Tibial nerve (tissue), 4 donors: Measurements from ENCODE around the gene PTPRD. TPM values are rescaled to one million over a fixed set of nuclear protein-coding genes. Genes with fewer than 3 reads are reported as not detected.

Experiments used
- DNase-seq, 2 donors: peaks; one replicate each; pipeline ENCODE4 v3.0.0-alpha.2; 2019; ENCODE audit warnings: low spot score in 2 of 2
- H3K27ac ChIP-seq, 4 donors: fragments of 200-600 bp; sonication (generic) in 3 of 4; one replicate each; pipeline ENCODE4 v1.5.1; 2017 to 2019; ENCODE audit warnings: mild to moderate bottlenecking in 1 of 4
- H3K27me3 ChIP-seq, 2 donors: fragments of 200-600 bp; sonication (generic) in 1 of 2; one replicate each; pipeline versions ENCODE4 v1.5.1 to v1.6.0; 2017 to 2019
- H3K36me3 ChIP-seq, 3 donors: fragments of 200-600 bp; sonication (generic); one replicate each; pipeline ENCODE4 v1.5.1; 2018 to 2019
- H3K4me1 ChIP-seq, 4 donors: fragments of 200-600 bp; sonication (generic) in 3 of 4; one replicate each; pipeline ENCODE4 v1.5.1; 2017 to 2019
- H3K4me3 ChIP-seq, 4 donors: fragments of 200-600 bp; sonication (generic) in 3 of 4; one replicate each; pipeline ENCODE4 v1.5.1; 2017 to 2019; ENCODE audit warnings: mild to moderate bottlenecking in 1 of 4, moderate library complexity in 1 of 4
- H3K9me3 ChIP-seq, 4 donors: fragments of 200-600 bp; sonication (generic) in 3 of 4; one replicate each; pipeline ENCODE4 v1.5.1; 2017 to 2019
- EP300 ChIP-seq, 2 donors: sonication (generic); formaldehyde crosslinking; IDR thresholded peaks; one replicate each; pipeline ENCODE4 v1.6.1; 2017; ENCODE audit warnings: antibody characterized with exemption in 2 of 2, mild to moderate bottlenecking in 1 of 2
- POLR2A ChIP-seq, 2 donors: fragments of 450-650 bp; IDR thresholded peaks; one replicate each; pipeline ENCODE4 v1.6.1; 2017; ENCODE audit warnings: antibody characterized with exemption in 2 of 2, mild to moderate bottlenecking in 2 of 2, moderate library complexity in 2 of 2
- WGBS, 2 donors: methylation state at CpG; one replicate each; pipeline ENCODE4 v1.1.5; 2018; 5-methylcytosine and 5-hydroxymethylcytosine counted together
- total RNA-seq, 4 donors: library from RNA; depleted of rRNA; stranded (reverse); fragments of >200 nt; gene quantifications; one replicate each; pipeline ENCODE4 v1.1.0, GENCODE V29; 2016
- TF ChIP-seq, protein P1 (sequence below), 5 experiments: fragments of 200-600 bp in 3 of 5; fragments of 450-650 bp in 2 of 5; sonication (generic) in 3 of 5; IDR thresholded peaks; one replicate each; pipeline ENCODE4 v1.5.1; 2016 to 2019; ENCODE audit warnings: antibody characterized with exemption in 5 of 5, mild to moderate bottlenecking in 3 of 5, moderate library complexity in 2 of 5

PTPRD gene
- total RNA-seq, 4 donors from 2014 or later, result 1.7 to 13.2 (median 5.1) TPM

DNA sequence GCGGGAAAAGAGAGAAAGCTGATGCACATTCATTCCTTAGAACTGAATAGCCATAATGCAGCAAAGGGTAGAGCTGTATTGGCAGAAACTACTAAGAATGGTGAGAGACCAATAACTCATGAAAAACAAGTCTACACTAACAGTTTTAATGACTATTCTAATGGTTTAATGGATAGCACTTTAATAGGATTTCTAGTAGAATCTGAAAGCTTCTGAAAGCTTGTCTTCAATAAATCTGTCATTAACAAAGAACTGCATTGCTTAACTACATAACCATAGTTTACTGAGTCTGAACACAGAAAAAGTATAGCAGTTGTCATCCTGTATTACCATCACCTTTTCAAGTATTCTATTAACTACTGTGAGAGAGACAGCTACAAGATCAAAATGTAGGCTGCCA, 2195.5 kb downstream of the PTPRD start:
- no peak for DNase-seq
- WGBS, 2 donors, result 0 to 5% methylated on average over 1 of the region's 1 CpG
- H3K36me3 ChIP-seq, result no peaks in the 10 kb centered on the region
- TF ChIP-seq EP300 (IDR thresholded peaks at IDR 0.05) (no peak), POLR2A (IDR thresholded peaks at IDR 0.05) (no peak)
- TF ChIP-seq, protein P1, sequence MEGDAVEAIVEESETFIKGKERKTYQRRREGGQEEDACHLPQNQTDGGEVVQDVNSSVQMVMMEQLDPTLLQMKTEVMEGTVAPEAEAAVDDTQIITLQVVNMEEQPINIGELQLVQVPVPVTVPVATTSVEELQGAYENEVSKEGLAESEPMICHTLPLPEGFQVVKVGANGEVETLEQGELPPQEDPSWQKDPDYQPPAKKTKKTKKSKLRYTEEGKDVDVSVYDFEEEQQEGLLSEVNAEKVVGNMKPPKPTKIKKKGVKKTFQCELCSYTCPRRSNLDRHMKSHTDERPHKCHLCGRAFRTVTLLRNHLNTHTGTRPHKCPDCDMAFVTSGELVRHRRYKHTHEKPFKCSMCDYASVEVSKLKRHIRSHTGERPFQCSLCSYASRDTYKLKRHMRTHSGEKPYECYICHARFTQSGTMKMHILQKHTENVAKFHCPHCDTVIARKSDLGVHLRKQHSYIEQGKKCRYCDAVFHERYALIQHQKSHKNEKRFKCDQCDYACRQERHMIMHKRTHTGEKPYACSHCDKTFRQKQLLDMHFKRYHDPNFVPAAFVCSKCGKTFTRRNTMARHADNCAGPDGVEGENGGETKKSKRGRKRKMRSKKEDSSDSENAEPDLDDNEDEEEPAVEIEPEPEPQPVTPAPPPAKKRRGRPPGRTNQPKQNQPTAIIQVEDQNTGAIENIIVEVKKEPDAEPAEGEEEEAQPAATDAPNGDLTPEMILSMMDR (IDR thresholded peaks at IDR 0.05), result no peak
- no peak overlapping the region for H3K4me3 ChIP-seq
- no peaks in the 10 kb centered on the region for H3K4me1 ChIP-seq
- no peaks in the 10 kb centered on the region for H3K9me3 ChIP-seq
- no peaks in the 10 kb centered on the region for H3K27me3 ChIP-seq
- H3K27ac ChIP-seq, result no peak overlapping the region

DNA sequence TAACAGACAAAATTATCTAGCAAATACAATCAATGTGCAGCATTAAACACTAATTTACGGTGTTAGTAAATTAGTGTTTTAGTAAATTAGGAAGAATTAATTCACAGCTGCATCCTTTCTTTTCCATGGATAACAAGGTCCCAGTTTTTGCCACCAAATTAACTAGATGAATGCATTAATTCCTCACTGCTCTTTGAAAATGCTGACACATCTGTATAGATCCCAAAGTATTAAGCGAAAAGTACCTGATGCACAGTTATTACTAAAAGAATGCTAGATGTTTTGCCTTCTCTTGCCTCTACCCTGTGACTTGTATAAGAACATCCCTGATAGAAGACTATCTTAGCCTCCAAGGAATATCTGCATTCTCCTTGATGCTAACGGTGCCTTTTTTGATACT, 2200.5 kb downstream of the PTPRD start:
- TF ChIP-seq POLR2A (IDR thresholded peaks at IDR 0.05) (no peak), EP300 (IDR thresholded peaks at IDR 0.05) (no peak)
- TF ChIP-seq, protein P1 (IDR thresholded peaks at IDR 0.05), result no peak
- 93 to 97% methylated on average over 3 of the region's 3 CpGs for WGBS, 2 donors
- H3K9me3 ChIP-seq, result no peaks in the 10 kb centered on the region
- H3K4me3 ChIP-seq, result no peak overlapping the region
- no peaks in the 10 kb centered on the region for H3K36me3 ChIP-seq
- no peaks in the 10 kb centered on the region for H3K27me3 ChIP-seq
- H3K4me1 ChIP-seq, result no peaks in the 10 kb centered on the region
- no peak overlapping the region for H3K27ac ChIP-seq
- no peak for DNase-seq

DNA sequence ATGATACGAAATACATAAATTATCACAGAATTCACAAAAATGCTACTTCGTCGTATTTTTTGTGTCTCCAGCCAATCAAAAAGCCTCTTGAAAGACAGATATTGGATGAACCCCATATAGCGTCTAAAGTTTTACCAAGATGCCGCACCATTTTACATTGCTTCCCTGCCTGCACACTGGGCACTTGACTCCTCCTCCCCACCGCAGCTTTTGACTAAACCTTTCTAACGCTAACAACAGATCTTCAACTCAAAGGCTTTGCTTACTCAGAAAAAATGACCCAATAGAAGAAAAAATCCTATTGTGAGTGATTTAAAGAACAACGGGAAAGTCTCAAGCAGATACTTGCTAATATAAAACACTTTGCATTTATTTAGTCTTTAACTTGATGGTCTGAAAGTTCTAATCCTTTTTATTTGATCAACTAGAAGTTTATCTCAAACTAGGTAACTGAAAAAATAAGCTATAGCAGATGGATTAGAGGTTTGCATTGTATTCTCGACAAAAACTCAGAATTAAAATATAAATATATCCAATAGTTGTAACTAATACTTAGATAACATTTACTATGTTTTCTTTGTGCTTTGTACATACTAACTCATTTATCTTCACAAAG, 2204.1 kb downstream of the PTPRD start:
- 71 to 85% methylated on average over 9 of the region's 9 CpGs for WGBS, 2 donors
- H3K4me3 ChIP-seq, result no peak overlapping the region
- DNase-seq, result no peak
- H3K27me3 ChIP-seq, result no peaks in the 10 kb centered on the region
- no peak overlapping the region for H3K27ac ChIP-seq
- H3K9me3 ChIP-seq, result no peaks in the 10 kb centered on the region
- TF ChIP-seq, protein P1 (IDR thresholded peaks at IDR 0.05), result no peak
- TF ChIP-seq POLR2A (IDR thresholded peaks at IDR 0.05), result no peak
- TF ChIP-seq EP300 (IDR thresholded peaks at IDR 0.05), result no peak
- H3K4me1 ChIP-seq, result no peaks in the 10 kb centered on the region
- no peaks in the 10 kb centered on the region for H3K36me3 ChIP-seq

DNA sequence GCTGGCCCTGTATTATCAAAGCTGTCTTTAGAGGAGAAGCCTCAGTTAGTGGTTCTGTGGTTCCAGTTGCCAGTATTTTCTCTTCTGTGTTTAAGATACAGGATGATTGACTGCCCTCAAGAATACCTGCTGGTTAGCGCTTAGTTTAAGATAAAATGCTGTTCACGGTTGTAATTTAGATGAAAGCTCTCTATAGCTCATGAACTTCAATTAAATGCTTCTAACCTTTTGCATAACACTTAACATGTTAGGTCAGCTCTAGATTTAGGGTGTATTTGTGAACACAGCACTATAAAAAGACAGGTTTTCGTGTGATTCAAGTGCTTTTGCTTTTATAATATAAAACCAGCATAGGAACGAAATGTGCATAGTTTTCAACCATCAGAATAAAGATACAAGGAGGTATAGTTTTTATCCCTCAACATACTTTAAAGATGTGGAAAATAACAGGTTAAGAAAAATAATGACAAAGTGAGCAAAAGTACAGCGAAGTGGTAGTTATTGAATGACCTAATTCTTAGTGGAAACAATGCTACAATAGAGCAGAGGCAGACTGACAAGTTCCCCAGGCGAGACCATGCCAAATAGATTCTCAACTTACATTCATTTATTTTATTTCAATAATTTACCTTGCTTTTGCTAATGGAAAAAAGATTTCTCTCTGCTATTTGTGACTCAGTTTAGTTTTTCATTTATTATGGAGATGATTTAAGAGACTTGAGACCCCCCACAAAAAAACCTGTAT, 2210.7 kb downstream of the PTPRD start:
- H3K27me3 ChIP-seq, result no peaks in the 10 kb centered on the region
- no peak overlapping the region for H3K27ac ChIP-seq
- no peaks in the 10 kb centered on the region for H3K9me3 ChIP-seq
- H3K4me1 ChIP-seq, result no peaks in the 10 kb centered on the region
- TF ChIP-seq EP300 (IDR thresholded peaks at IDR 0.05) (no peak), POLR2A (IDR thresholded peaks at IDR 0.05) (no peak)
- TF ChIP-seq, protein P1 (IDR thresholded peaks at IDR 0.05), result no peak
- no peaks in the 10 kb centered on the region for H3K36me3 ChIP-seq
- no peak for DNase-seq
- WGBS, 2 donors, result 66 to 67% methylated on average over 6 of the region's 6 CpGs
- no peak overlapping the region for H3K4me3 ChIP-seq

DNA sequence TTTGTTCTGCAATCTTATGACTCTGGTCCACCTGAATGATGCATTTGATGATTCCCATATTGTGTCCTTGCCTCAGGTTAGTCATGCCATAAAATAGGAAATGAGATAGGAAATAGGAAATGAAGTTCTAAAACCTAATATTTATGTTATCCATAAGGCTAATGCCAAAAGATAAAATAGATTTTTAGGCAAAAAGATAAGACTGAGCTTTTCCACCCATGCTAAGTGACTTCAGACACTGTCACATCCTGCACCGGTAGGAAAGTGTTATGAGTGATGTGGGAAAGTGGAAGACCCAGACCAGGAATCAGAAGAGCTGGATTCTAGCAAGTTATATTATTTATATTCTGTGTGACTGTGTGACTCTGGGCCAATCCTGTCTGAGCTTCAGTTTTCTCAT, 2212.4 kb downstream of the PTPRD start:
- TF ChIP-seq POLR2A (IDR thresholded peaks at IDR 0.05) (no peak), EP300 (IDR thresholded peaks at IDR 0.05) (no peak)
- TF ChIP-seq, protein P1 (IDR thresholded peaks at IDR 0.05), result no peak
- no peaks in the 10 kb centered on the region for H3K27me3 ChIP-seq
- H3K4me1 ChIP-seq, result no peaks in the 10 kb centered on the region
- WGBS, 2 donors, result 88 to 100% methylated on average over 1 of the region's 1 CpG
- no peak for DNase-seq
- H3K4me3 ChIP-seq, result no peak overlapping the region
- H3K9me3 ChIP-seq, result no peaks in the 10 kb centered on the region
- no peak overlapping the region for H3K27ac ChIP-seq
- H3K36me3 ChIP-seq, result no peaks in the 10 kb centered on the region
